GM21360 (cell line): ENCODE results near the gene CEPT1.
A peak's percentile ranks its signal among the peaks of the same experiment; 100 is the strongest.

Experiments used
- ATAC-seq: cut with Tn5 transposase; IDR thresholded peaks from one replicate; pipeline ENCODE4 v1.9.1; 2021; ENCODE audit warnings: mild to moderate bottlenecking, moderate library complexity; ENCODE audit not compliant: unreplicated experiment

The CEPT1 gene

GRCh38 chr1:111145963-111146768 is 6.1 kb downstream of the CEPT1 start:
- no peak for ATAC-seq

- no peak for ATAC-seq
These were observed 7.9 kb downstream of the CEPT1 start for GRCh38 chr1:111147948-111148347.

GRCh38 chr1:111148376-111148881 is 8.4 kb downstream of the CEPT1 start:
- peak; percentile 51 for ATAC-seq

GRCh38 chr1:111151838-111152237 is 11.8 kb downstream of the CEPT1 start:
- ATAC-seq = no peak

GRCh38 chr1:111154021-111154999 is 14.3 kb downstream of the CEPT1 start:
- no peak for ATAC-seq

- no peak for ATAC-seq
These were observed 17.4 kb downstream of the CEPT1 start for GRCh38 chr1:111157431-111157830.

- ATAC-seq = no peak
These were observed 21.9 kb downstream of the CEPT1 start for GRCh38 chr1:111161843-111162487.

- ATAC-seq = no peak
These were observed 22.5 kb downstream of the CEPT1 start for GRCh38 chr1:111162488-111162880.

- no peak for ATAC-seq
These were observed 23.3 kb downstream of the CEPT1 start for GRCh38 chr1:111163363-111163762.

- no peak for ATAC-seq
These were observed 24.1 kb downstream of the CEPT1 start for GRCh38 chr1:111164151-111164550.

GRCh38 chr1:111172463-111172862 is 32.4 kb downstream of the CEPT1 start:
- no peak for ATAC-seq

GRCh38 chr1:111174070-111174469 is 34.0 kb downstream of the CEPT1 start:
- ATAC-seq = no peak

GRCh38 chr1:111175349-111175748 is 35.3 kb downstream of the CEPT1 start:
- ATAC-seq = no peak

- no peak for ATAC-seq
These were observed 36.7 kb downstream of the CEPT1 start for GRCh38 chr1:111176678-111177077.

GRCh38 chr1:111179968-111180533 is 40.0 kb downstream of the CEPT1 start:
- ATAC-seq = no peak

GRCh38 chr1:111182052-111182451 is 42.0 kb downstream of the CEPT1 start:
- no peak for ATAC-seq

- no peak for ATAC-seq
These were observed 43.5 kb downstream of the CEPT1 start for GRCh38 chr1:111183308-111184069.

GRCh38 chr1:111184663-111185062 is 44.6 kb downstream of the CEPT1 start:
- ATAC-seq = no peak

- ATAC-seq = no peak
These were observed 51.0 kb downstream of the CEPT1 start for GRCh38 chr1:111190931-111191451.

GRCh38 chr1:111191496-111191895 is 51.5 kb downstream of the CEPT1 start:
- no peak for ATAC-seq
